Measurements from ENCODE around the gene KCNJ6.

DNA sequence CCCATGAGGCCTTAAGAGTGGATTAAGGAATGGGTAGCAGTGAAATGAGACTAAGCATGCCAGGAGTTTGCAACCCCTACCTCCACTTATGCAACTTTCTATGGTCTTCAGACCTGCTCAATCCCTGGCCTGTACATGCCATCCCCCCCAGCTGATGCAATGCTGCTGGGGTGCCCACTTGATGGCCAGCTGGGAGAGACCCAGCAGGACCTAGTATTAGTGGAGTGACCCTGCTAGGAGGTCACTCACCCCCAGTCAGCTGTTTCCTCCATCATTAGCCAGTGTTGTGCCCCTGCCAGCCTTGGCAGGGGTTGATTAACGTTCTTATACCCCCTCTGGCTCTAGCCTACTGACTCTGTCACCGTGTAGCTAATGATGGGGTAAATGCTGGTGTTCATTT, 313.1 kb downstream of the KCNJ6 start:
- TF ChIP-seq, protein P1, sequence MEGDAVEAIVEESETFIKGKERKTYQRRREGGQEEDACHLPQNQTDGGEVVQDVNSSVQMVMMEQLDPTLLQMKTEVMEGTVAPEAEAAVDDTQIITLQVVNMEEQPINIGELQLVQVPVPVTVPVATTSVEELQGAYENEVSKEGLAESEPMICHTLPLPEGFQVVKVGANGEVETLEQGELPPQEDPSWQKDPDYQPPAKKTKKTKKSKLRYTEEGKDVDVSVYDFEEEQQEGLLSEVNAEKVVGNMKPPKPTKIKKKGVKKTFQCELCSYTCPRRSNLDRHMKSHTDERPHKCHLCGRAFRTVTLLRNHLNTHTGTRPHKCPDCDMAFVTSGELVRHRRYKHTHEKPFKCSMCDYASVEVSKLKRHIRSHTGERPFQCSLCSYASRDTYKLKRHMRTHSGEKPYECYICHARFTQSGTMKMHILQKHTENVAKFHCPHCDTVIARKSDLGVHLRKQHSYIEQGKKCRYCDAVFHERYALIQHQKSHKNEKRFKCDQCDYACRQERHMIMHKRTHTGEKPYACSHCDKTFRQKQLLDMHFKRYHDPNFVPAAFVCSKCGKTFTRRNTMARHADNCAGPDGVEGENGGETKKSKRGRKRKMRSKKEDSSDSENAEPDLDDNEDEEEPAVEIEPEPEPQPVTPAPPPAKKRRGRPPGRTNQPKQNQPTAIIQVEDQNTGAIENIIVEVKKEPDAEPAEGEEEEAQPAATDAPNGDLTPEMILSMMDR (IDR thresholded peaks at IDR 0.05; ENCODE audit: insufficient read depth, low read length, poor library complexity, severe bottlenecking): no peak
- TF ChIP-seq EZH2phosphoT487 (conservative IDR thresholded peaks at IDR 0.05; ENCODE audit: low read length): no peak

Data from SU-DHL-6 (cell line).